HepG2 (cell line): ENCODE results near the gene IGF2. TPM values are rescaled to one million over a fixed set of nuclear protein-coding genes. Genes with fewer than 3 reads are reported as not detected.

Source experiments
- ASH2L ChIP-seq: fragments of 300-600, 200-600 bp; sonication (generic); IDR thresholded peaks from 2 replicates; pipeline ENCODE4 v1.7.0; 2017; ENCODE audit warnings: low read depth, mild to moderate bottlenecking, moderate library complexity, mixed read lengths, low read length; ENCODE audit not compliant: insufficient read length
- ATF3 ChIP-seq: sonication (generic); formaldehyde crosslinking; IDR thresholded peaks from 2 replicates; pipeline ENCODE4 v1.4.0; 2020; ENCODE audit warnings: missing genetic modification reagents
- ATF7-NPFF ChIP-seq: sonication (generic); formaldehyde crosslinking; IDR thresholded peaks from 2 replicates; pipeline ENCODE4 v1.8.1; 2023; ENCODE audit warnings: mild to moderate bottlenecking, low read depth, missing genetic modification reagents, moderate library complexity
- GATAD2A ChIP-seq: IDR thresholded peaks from 2 replicates; pipeline ENCODE4 v1.6.1; 2016
- GPBP1L1 ChIP-seq: sonication (generic); formaldehyde crosslinking; IDR thresholded peaks from 2 replicates; pipeline ENCODE4 v1.5.0; 2020; ENCODE audit warnings: mild to moderate bottlenecking, missing genetic modification reagents
- MTA3 ChIP-seq: sonication (generic); formaldehyde crosslinking; IDR thresholded peaks from 2 replicates; pipeline ENCODE4 v1.4.0; 2020; ENCODE audit warnings: missing genetic modification reagents
- PAXIP1 ChIP-seq: sonication (generic); formaldehyde crosslinking; conservative IDR thresholded peaks from 2 replicates; pipeline ENCODE4 v1.4.0; 2020; ENCODE audit warnings: mild to moderate bottlenecking, missing genetic modification reagents, moderate library complexity
- SNRNP70 ChIP-seq: fragments of 200-400 bp; formaldehyde crosslinking; IDR thresholded peaks from 2 replicates; pipeline ENCODE4 v1.6.1; 2017; ENCODE audit warnings: mild to moderate bottlenecking, low read depth, low read length, moderate library complexity
- TCF7L2 ChIP-seq: IDR thresholded peaks from 2 replicates; pipeline ENCODE4 v1.6.1; 2011; ENCODE audit warnings: mild to moderate bottlenecking, low read depth, low read length, moderate library complexity
- TERF1 ChIP-seq: sonication (generic); formaldehyde crosslinking; IDR thresholded peaks from 2 replicates; pipeline ENCODE4 v1.8.0; 2022; ENCODE audit warnings: mild to moderate bottlenecking, missing genetic modification reagents, moderate library complexity
- YY1 ChIP-seq: IDR thresholded peaks from 2 replicates; pipeline ENCODE4 v1.6.1; 2011; ENCODE audit warnings: low read length, low read depth, moderate library complexity, mild to moderate bottlenecking; ENCODE audit not compliant: insufficient read depth, insufficient replicate concordance
- ZFP91 ChIP-seq: sonication (generic); formaldehyde crosslinking; IDR thresholded peaks from 2 replicates; pipeline ENCODE4 v1.9.0; 2022; ENCODE audit warnings: missing genetic modification reagents, mild to moderate bottlenecking, borderline replicate concordance
- ZNF20 ChIP-seq: sonication (generic); formaldehyde crosslinking; IDR thresholded peaks from 2 replicates; pipeline ENCODE4 v1.4.0; 2020; ENCODE audit warnings: mild to moderate bottlenecking, moderate library complexity, missing genetic modification reagents
- ZNF264 ChIP-seq: sonication (generic); formaldehyde crosslinking; IDR thresholded peaks from 2 replicates; pipeline ENCODE4 v1.4.0; 2020; ENCODE audit warnings: missing genetic modification reagents
- ZNF280B ChIP-seq: sonication (generic); formaldehyde crosslinking; IDR thresholded peaks from 2 replicates; pipeline ENCODE4 v1.5.0; 2020; ENCODE audit warnings: missing genetic modification reagents, mild to moderate bottlenecking, borderline replicate concordance
- ZNF292 ChIP-seq: sonication (generic); formaldehyde crosslinking; IDR thresholded peaks from 2 replicates; pipeline ENCODE4 v1.8.1; 2022; ENCODE audit warnings: mild to moderate bottlenecking, low read depth, missing genetic modification reagents, borderline replicate concordance
- ZNF33B ChIP-seq: sonication (generic); formaldehyde crosslinking; IDR thresholded peaks from 2 replicates; pipeline ENCODE4 v1.5.1; 2020; ENCODE audit warnings: mild to moderate bottlenecking, missing genetic modification reagents
- ZNF777 ChIP-seq: sonication (generic); formaldehyde crosslinking; IDR thresholded peaks from 2 replicates; pipeline ENCODE4 v1.4.0; 2020; ENCODE audit warnings: missing genetic modification reagents
- ZSCAN29 ChIP-seq: sonication (generic); formaldehyde crosslinking; conservative IDR thresholded peaks from 2 replicates; pipeline ENCODE4 v1.4.0; 2020; ENCODE audit warnings: mild to moderate bottlenecking, missing genetic modification reagents
- polyA plus RNA-seq, 8 experiments: library from polyadenylated mRNA; depleted of rRNA in 3 of 8; stranded (reverse) in 7 of 8; unstranded in 1 of 8; fragments of >200 nt; fragmentation: Illumina TruSeq in 4 of 8; extraction: Trizol in 4 of 8; gene quantifications; 2 replicates each; pipeline versions ENCODE4 v1.2.1 to v1.2.3, GENCODE V29; 2011 to 2016; ENCODE audit warnings: low read depth in 4 of 8, missing spikeins in 1 of 8, mixed read lengths in 1 of 8; ENCODE audit not compliant: insufficient read depth in 1 of 8
- total RNA-seq, 5 experiments: library from RNA; depleted of rRNA; stranded (reverse); fragments of >200 nt; fragmentation: Illumina TruSeq; extraction: Trizol; gene quantifications; 2 replicates each; pipeline ENCODE4 v1.2.3, GENCODE V29; 2016; ENCODE audit warnings: low read depth in 1 of 5

The IGF2 gene
- total and polyA plus RNA-seq, 2 of the 13 experiments (the other 11 are each of a cell fraction or from before 2014, with no cell fraction given): 79.1 to 254 TPM

GRCh38 chr11:2133241-2134021, 5.8 kb downstream of the IGF2 start (continued):
- no peak for TF ChIP-seq GPBP1L1 (CRISPR knock-in tag)
- no peak; the same call in 1 of the 2 replicates for TF ChIP-seq ZNF33B (CRISPR knock-in tag)
- TF ChIP-seq ZNF292 (CRISPR knock-in tag): no peak
- peak; percentile 21; the same call in 1 of the 2 replicates for TF ChIP-seq ZNF280B (CRISPR knock-in tag)
- no peak for TF ChIP-seq ZNF264
- TF ChIP-seq TERF1: no peak
- 0 out of 2 replicates have a peak, but pooled peaks have one; percentile 66 for TF ChIP-seq ZSCAN29
- no peak for TF ChIP-seq SNRNP70
- TF ChIP-seq ATF3 (CRISPR knock-in tag): no peak
- TF ChIP-seq YY1: no peak
- TF ChIP-seq ZNF777 (CRISPR knock-in tag): no peak
- TF ChIP-seq PAXIP1 (CRISPR knock-in tag): peak; percentile 22; the same call in 1 of the 2 replicates
- TF ChIP-seq ASH2L: no peak
- TF ChIP-seq ZNF20 (CRISPR knock-in tag): no peak
- peak; percentile 75 for TF ChIP-seq ZFP91 (CRISPR knock-in tag)
- TF ChIP-seq GATAD2A: no peak
- TF ChIP-seq ATF7-NPFF (CRISPR knock-in tag): peak; percentile 32
- TF ChIP-seq TCF7L2: no peak
- TF ChIP-seq MTA3: no peak
